Tibial artery (tissue), 4 donors: ENCODE results near the gene MSH3.
"Not testable (repeated sequence)": the region's sequence is repeated elsewhere in the genome, so short reads cannot be mapped to it uniquely, and the experiment has no call there.

ENCODE experiments used
- DNase-seq, 2 donors: peaks; one replicate each; pipeline ENCODE4 v3.0.0-alpha.2; 2019
- H3K27ac ChIP-seq, 2 donors: fragments of 200-600 bp; sonication (generic) in 1 of 2; 1 replicate in 1 of 2; 2 replicates in 1 of 2; pipeline ENCODE4 v1.5.1; 2018 to 2019; ENCODE audit warnings: mild to moderate bottlenecking in 1 of 2
- H3K27me3 ChIP-seq, 2 donors: fragments of 200-600 bp; sonication (generic) in 1 of 2; one replicate each; pipeline versions ENCODE4 v1.5.1 to v1.6.0; 2016 to 2019
- H3K36me3 ChIP-seq, 3 donors: fragments of 200-600 bp; sonication (generic) in 2 of 3; one replicate each; pipeline ENCODE4 v1.5.1; 2016 to 2019; ENCODE audit warnings: mild to moderate bottlenecking in 2 of 3
- H3K4me1 ChIP-seq, 4 donors: fragments of 200-600 bp; sonication (generic) in 2 of 4; 1 replicate in 3 of 4; 2 replicates in 1 of 4; pipeline ENCODE4 v1.5.1; 2016 to 2019
- H3K4me3 ChIP-seq, 2 donors: fragments of 200-600 bp; sonication (generic) in 1 of 2; 1 replicate in 1 of 2; 2 replicates in 1 of 2; pipeline ENCODE4 v1.5.1; 2018 to 2019; ENCODE audit warnings: mild to moderate bottlenecking in 2 of 2
- H3K9me3 ChIP-seq, 3 donors: fragments of 200-600 bp; sonication (generic) in 1 of 3; one replicate each; pipeline ENCODE4 v1.5.1; 2016 to 2019
- CTCF ChIP-seq, 2 experiments: fragments of 200-600 bp in 1 of 2; fragments of 450-650 bp in 1 of 2; IDR thresholded peaks; one replicate each; pipeline ENCODE4 v1.5.1; 2017 to 2019; ENCODE audit warnings: antibody characterized with exemption in 2 of 2, mild to moderate bottlenecking in 1 of 2, moderate library complexity in 1 of 2
- intact Hi-C: fragments of 100-400 bp; cut with DNase I; formaldehyde crosslinking; loops from one replicate; pipeline ENCODE4 v1.15.0; 2023; ENCODE audit warnings: low total_unique reads

The MSH3 gene

GRCh38 chr5:80871541-80871961 is 217.1 kb downstream of the MSH3 start:
- H3K4me3 ChIP-seq: no peak overlapping the region
- intact Hi-C loops: no loop called here
- TF ChIP-seq CTCF (IDR thresholded peaks at IDR 0.05): no peak
- no peak for DNase-seq
- H3K27ac ChIP-seq: no peak overlapping the region
- H3K9me3 ChIP-seq: no peaks in the 10 kb centered on the region
- H3K36me3 ChIP-seq: peaks cover 17 to 36% (median 35%) of the 10 kb centered on the region in 3 donors
- no peaks in the 10 kb centered on the region for H3K27me3 ChIP-seq
- no peaks in the 10 kb centered on the region for H3K4me1 ChIP-seq

GRCh38 chr5:80874162-80874561 is 219.7 kb downstream of the MSH3 start:
- H3K36me3 ChIP-seq: peaks cover 18 to 46% (median 41%) of the 10 kb centered on the region in 3 donors
- no peak for TF ChIP-seq CTCF (IDR thresholded peaks at IDR 0.05)

GRCh38 chr5:80877592-80877991 is 223.1 kb downstream of the MSH3 start:
- no peaks in the 10 kb centered on the region for H3K27me3 ChIP-seq
- no peak for DNase-seq
- no peak overlapping the region for H3K4me3 ChIP-seq
- H3K27ac ChIP-seq: no peak overlapping the region
- intact Hi-C loops: no loop called here
- no peaks in the 10 kb centered on the region for H3K9me3 ChIP-seq
- no peaks in the 10 kb centered on the region for H3K4me1 ChIP-seq
- H3K36me3 ChIP-seq: peaks cover 26 to 36% (median 29%) of the 10 kb centered on the region in 3 donors
- TF ChIP-seq CTCF (IDR thresholded peaks at IDR 0.05): no peak

More at GRCh38 chr5:80874162-80874561, 219.7 kb downstream of the MSH3 start:
- Histone ChIP-seq H3K4me3 (no peak overlapping the region), H3K4me1 (no peaks in the 10 kb centered on the region), H3K27me3 (no peaks in the 10 kb centered on the region), H3K9me3 (no peaks in the 10 kb centered on the region), H3K27ac (no peak overlapping the region)
- no peak for DNase-seq
- intact Hi-C loops: no loop called here

- no peak for DNase-seq
- H3K27ac ChIP-seq: no peak overlapping the region
- H3K36me3 ChIP-seq: peaks cover 12 to 16% (median 13%) of the 10 kb centered on the region in 3 donors
- no peak for TF ChIP-seq CTCF (IDR thresholded peaks at IDR 0.05)
- intact Hi-C loops: no loop called here
- H3K9me3 ChIP-seq: no peaks in the 10 kb centered on the region
- no peak overlapping the region for H3K4me3 ChIP-seq
- no peaks in the 10 kb centered on the region for H3K27me3 ChIP-seq
- H3K4me1 ChIP-seq: no peaks in the 10 kb centered on the region
Measured at GRCh38 chr5:80881726-80882125, 227.3 kb downstream of the MSH3 start.

GRCh38 chr5:80883390-80883789 is 228.9 kb downstream of the MSH3 start:
- H3K27ac ChIP-seq, intact Hi-C loops, H3K27me3 ChIP-seq, H3K4me3 ChIP-seq, H3K9me3 ChIP-seq, DNase-seq, H3K4me1 ChIP-seq: not testable (repeated sequence)
- H3K36me3 ChIP-seq: peaks cover 0 to 11% (median 0%) of the 10 kb centered on the region in 3 donors

- no peak for TF ChIP-seq CTCF (IDR thresholded peaks at IDR 0.05)
Measured at GRCh38 chr5:80884086-80884813, 229.8 kb downstream of the MSH3 start.

More at GRCh38 chr5:80884086-80884813, 229.8 kb downstream of the MSH3 start:
- Histone ChIP-seq H3K36me3 (peaks cover 0 to 11% (median 4%) of the 10 kb centered on the region in 3 donors), H3K9me3 (no peaks in the 10 kb centered on the region), H3K27me3 (no peaks in the 10 kb centered on the region), H3K27ac (no peak overlapping the region), H3K4me3 (no peak overlapping the region), H3K4me1 (no peaks in the 10 kb centered on the region)
- no peak for DNase-seq
- intact Hi-C loops: no loop called here
